Measurements from ENCODE around the gene CAND2.

CAND2 gene

GRCh38 chr3:12828751-12829150 is 32.3 kb downstream of the CAND2 start:
- no peak for TF ChIP-seq EZH2phosphoT487 (conservative IDR thresholded peaks at IDR 0.05; ENCODE audit: low read length)
- no peak for TF ChIP-seq CTCF (IDR thresholded peaks at IDR 0.05; ENCODE audit: insufficient read depth, low read length, poor library complexity, severe bottlenecking)
- Histone ChIP-seq H3K4me3 (ENCODE audit: insufficient read depth, low read length, poor library complexity, severe bottlenecking) (no peak overlapping the region), H2AFZ (ENCODE audit: low read depth, low read length, severe bottlenecking) (no peak overlapping the region), H3K9me2 (replicated peaks; ENCODE audit: insufficient read depth, low read length) (no peaks in the 10 kb centered on the region), H3K4me2 (ENCODE audit: low read depth, low read length, poor library complexity, severe bottlenecking) (no peak overlapping the region), H3K36me3 (ENCODE audit: low read length) (no peaks in the 10 kb centered on the region), H3F3A (ENCODE audit: insufficient read depth) (peaks cover 22% of the 10 kb centered on the region), H4K20me1 (ENCODE audit: low read depth, low read length) (no peaks in the 10 kb centered on the region), H3K27ac (ENCODE audit: low read depth, low read length) (no peak overlapping the region), H3K79me2 (ENCODE audit: insufficient read depth, low read length) (no peaks in the 10 kb centered on the region), H3K9ac (ENCODE audit: low read length) (no peak overlapping the region), H3K9me3 (ENCODE audit: insufficient read depth, low read length) (no peaks in the 10 kb centered on the region), H3K27me3 (ENCODE audit: low read length) (no peaks in the 10 kb centered on the region)

GRCh38 chr3:12829404-12829803 is 32.9 kb downstream of the CAND2 start:
- TF ChIP-seq CTCF (IDR thresholded peaks at IDR 0.05; ENCODE audit: insufficient read depth, low read length, poor library complexity, severe bottlenecking), result no peak
- no peak for TF ChIP-seq EZH2phosphoT487 (conservative IDR thresholded peaks at IDR 0.05; ENCODE audit: low read length)
- Histone ChIP-seq H2AFZ (ENCODE audit: low read depth, low read length, severe bottlenecking) (no peak overlapping the region), H3K27ac (ENCODE audit: low read depth, low read length) (no peak overlapping the region), H3F3A (ENCODE audit: insufficient read depth) (peaks cover 28% of the 10 kb centered on the region), H3K9ac (ENCODE audit: low read length) (no peak overlapping the region), H3K9me3 (ENCODE audit: insufficient read depth, low read length) (no peaks in the 10 kb centered on the region), H4K20me1 (ENCODE audit: low read depth, low read length) (no peaks in the 10 kb centered on the region), H3K4me3 (ENCODE audit: insufficient read depth, low read length, poor library complexity, severe bottlenecking) (no peak overlapping the region), H3K79me2 (ENCODE audit: insufficient read depth, low read length) (no peaks in the 10 kb centered on the region), H3K4me2 (ENCODE audit: low read depth, low read length, poor library complexity, severe bottlenecking) (no peak overlapping the region), H3K9me2 (replicated peaks; ENCODE audit: insufficient read depth, low read length) (no peaks in the 10 kb centered on the region), H3K36me3 (ENCODE audit: low read length) (peaks cover 2% of the 10 kb centered on the region; the same call in 1 of the 2 replicates), H3K27me3 (ENCODE audit: low read length) (no peaks in the 10 kb centered on the region)

GRCh38 chr3:12829886-12830784 is 33.7 kb downstream of the CAND2 start:
- TF ChIP-seq CTCF (IDR thresholded peaks at IDR 0.05; ENCODE audit: insufficient read depth, low read length, poor library complexity, severe bottlenecking) (no peak), EZH2phosphoT487 (conservative IDR thresholded peaks at IDR 0.05; ENCODE audit: low read length) (no peak)
- H3K4me2 ChIP-seq (ENCODE audit: low read depth, low read length, poor library complexity, severe bottlenecking), result no peak overlapping the region
- no peaks in the 10 kb centered on the region for H3K79me2 ChIP-seq (ENCODE audit: insufficient read depth, low read length)
- H3K27me3 ChIP-seq (ENCODE audit: low read length), result no peaks in the 10 kb centered on the region
- H3K9me2 ChIP-seq (replicated peaks; ENCODE audit: insufficient read depth, low read length), result no peaks in the 10 kb centered on the region
- H3K9me3 ChIP-seq (ENCODE audit: insufficient read depth, low read length), result no peaks in the 10 kb centered on the region
- no peak overlapping the region for H2AFZ ChIP-seq (ENCODE audit: low read depth, low read length, severe bottlenecking)
- no peak overlapping the region for H3K27ac ChIP-seq (ENCODE audit: low read depth, low read length)
- H3K36me3 ChIP-seq (ENCODE audit: low read length), result peaks cover 9% of the 10 kb centered on the region; the same call in 1 of the 2 replicates
- no peak overlapping the region for H3K9ac ChIP-seq (ENCODE audit: low read length)
- no peak overlapping the region for H3K4me3 ChIP-seq (ENCODE audit: insufficient read depth, low read length, poor library complexity, severe bottlenecking)
- H4K20me1 ChIP-seq (ENCODE audit: low read depth, low read length), result no peaks in the 10 kb centered on the region
- H3F3A ChIP-seq (ENCODE audit: insufficient read depth), result peaks cover 35% of the 10 kb centered on the region

Measured in SU-DHL-6 (cell line).